SKM-1 (cell line): Measurements from ENCODE around the gene GPC3.

Experiments
- DNase-seq: peaks from one replicate; lab custom pipeline; 2025; ENCODE audit not compliant: unreplicated experiment; lab: John Stamatoyannopoulos, UW

Gene GPC3

DNA sequence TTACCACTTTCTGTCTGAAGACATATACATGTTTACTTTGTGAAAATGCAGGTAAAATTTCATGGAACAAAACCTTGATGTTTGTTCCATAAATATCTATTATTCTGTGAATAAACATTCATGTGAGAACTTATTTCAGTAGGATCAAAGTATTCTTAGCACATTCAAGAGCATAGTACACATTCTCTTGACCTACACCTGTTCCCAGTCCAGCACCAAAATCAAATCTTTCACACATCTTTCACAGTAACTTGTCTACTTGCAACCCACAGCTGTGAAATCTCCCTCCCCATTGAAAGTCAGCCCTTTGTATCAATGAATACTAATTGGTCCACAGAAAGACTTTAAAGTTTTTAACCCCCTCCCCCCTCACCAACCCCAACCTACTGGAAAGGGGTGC, 283.2 kb downstream of the GPC3 start:
- no peak for DNase-seq

DNA sequence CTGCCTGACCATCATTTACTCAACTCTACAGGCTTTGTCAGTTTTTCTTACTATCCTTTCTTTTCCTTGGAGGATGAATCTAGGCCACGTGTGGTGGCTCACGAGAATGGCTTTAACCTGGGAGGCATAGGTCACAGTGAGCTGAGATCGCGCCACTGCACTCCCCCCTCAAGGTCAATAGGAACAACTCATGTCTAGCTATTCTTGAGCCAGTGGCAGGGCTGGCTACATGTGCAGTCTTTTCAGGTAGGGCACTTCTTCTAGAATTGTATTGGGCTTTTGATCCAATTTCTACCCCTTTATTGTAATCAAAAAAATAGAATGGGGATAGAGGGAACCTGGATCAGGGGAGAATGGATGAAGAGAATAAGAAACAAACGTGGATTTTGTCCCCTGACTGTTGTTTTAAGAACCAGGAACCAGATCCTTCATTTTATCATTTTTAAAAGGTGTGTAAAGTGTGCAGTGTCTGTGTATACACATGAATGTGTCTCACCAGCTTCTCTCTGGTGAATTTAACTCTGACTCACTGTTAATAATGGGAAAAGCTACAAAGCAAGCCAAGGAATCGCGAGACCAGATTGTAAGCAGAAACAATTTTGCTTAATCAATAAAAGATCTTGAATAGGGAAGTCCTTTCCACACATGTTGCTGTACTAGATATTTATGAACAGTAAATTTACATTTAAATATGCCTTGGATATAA, 286.2 kb downstream of the GPC3 start:
- no peak for DNase-seq

DNA sequence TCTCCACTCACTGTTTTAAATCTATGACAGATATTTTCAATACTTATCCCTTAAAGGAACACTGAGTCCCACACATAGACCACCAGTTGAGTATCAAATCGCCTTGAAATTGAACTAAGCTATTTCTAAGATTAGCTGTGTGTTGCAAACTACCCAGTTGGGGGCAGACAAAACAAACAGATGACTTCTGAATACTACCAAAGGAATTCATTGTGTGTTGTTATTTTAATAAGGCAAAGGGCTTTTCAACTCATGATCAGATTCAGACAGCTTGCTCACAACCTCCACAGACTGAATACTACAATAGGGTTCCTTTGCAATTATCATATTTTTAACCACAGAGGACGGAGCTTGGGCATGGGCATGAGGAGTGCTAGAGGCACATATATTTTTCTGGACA, 287.1 kb downstream of the GPC3 start:
- no peak for DNase-seq

DNA sequence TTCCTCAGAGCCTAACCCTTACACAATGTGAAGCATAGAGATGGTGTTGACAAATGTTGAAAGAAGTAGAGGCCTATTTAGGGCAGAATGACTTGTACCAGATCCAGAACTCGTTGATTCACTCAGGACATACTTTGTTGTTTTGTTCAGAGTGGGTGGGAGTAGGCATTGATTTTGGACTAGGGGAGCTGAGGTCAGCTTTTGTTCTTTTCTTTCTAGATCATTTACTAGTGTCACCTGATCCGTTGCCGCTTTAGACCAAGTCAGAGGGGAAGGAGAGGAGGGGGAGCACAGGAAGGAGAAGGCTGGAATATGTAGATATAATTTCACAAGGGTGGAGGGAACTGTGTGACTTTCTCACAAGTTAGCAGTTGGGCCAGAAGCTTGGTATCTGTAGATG, 287.7 kb downstream of the GPC3 start:
- DNase-seq: no peak

DNA sequence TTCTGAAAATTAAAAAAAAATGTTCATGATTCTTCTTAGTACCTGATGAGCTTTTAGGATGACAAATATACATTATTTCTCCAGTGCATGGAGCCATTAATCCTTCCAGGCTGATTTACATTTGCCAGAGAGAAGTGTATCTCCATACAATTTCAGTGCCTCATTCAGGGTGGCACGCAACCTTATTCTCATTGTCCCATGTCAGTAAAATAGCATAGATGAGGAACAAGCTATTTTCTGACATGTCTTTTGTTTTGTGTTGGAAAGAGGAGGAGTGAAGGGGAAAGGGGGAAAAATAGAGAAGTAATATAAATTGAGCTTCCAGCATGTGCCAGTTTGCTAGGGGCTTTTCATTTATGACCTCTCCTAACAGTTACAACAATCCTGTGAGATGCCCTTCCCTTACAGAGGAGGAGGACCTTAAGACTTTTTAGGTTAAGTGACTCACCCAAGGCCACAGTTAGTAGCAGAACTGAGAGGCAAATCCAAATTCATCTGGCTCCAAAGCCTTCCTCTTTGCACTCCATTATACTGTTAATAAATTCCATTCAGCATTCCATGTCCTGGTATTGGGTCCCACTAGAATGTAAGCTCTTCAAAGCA, 295.3 kb downstream of the GPC3 start:
- no peak for DNase-seq

DNA sequence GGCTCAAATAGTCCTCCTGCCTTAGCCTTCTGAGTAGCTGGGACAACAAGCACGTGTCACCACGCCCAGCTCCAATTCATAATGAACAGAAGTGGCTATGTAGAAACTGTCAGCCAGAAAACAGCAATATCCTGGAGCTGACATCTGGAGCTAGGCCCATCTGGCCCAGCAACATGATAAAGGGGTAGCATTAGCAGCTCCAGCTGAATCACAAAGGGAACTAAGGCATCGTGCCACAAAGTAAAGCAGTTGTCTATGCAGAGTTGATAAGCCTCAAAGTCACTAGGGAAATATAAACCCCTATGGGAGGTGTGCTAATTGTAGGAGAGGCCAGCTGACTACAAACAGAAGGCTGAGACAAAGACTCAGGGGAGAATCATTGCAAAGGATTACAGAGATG, 299.6 kb downstream of the GPC3 start:
- no peak for DNase-seq

DNA sequence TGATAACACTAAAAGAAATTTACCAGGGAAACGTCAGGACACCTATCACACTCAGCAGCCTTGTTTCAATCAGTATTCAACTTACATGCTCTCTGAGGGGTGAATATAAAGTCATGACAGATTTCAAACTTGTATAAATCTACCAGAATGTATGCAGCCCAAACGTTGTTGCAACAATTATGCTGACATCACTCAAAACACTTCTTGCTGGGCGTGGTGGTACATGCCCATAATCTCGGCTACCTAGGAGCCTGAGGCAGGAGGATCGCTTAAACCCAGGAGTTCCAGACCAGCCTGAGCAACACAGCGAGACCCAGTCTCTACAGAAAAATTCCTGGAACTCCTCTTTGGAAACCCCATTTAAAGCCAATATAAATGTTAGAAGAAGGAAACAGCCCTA, 303.5 kb downstream of the GPC3 start:
- no peak for DNase-seq

DNA sequence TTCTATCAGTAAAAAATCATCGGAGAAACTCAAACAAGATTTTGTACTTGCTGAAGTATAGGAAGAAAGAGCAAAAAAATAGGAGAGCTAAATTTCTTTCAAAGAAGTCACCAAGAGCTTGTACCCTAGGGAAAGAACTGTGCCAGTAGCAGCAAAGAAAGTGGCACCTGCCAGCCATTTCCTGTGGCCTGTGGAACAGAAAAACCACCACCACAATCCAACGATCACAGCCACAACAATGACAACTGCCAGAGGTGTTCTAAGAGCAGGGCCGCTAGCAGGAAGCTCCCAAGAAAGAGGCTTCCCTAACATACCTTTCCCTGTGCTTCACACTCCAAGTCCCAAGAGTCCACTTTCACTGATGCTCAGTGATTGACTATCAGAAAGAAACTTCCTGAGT, 304.0 kb downstream of the GPC3 start:
- DNase-seq: no peak

DNA sequence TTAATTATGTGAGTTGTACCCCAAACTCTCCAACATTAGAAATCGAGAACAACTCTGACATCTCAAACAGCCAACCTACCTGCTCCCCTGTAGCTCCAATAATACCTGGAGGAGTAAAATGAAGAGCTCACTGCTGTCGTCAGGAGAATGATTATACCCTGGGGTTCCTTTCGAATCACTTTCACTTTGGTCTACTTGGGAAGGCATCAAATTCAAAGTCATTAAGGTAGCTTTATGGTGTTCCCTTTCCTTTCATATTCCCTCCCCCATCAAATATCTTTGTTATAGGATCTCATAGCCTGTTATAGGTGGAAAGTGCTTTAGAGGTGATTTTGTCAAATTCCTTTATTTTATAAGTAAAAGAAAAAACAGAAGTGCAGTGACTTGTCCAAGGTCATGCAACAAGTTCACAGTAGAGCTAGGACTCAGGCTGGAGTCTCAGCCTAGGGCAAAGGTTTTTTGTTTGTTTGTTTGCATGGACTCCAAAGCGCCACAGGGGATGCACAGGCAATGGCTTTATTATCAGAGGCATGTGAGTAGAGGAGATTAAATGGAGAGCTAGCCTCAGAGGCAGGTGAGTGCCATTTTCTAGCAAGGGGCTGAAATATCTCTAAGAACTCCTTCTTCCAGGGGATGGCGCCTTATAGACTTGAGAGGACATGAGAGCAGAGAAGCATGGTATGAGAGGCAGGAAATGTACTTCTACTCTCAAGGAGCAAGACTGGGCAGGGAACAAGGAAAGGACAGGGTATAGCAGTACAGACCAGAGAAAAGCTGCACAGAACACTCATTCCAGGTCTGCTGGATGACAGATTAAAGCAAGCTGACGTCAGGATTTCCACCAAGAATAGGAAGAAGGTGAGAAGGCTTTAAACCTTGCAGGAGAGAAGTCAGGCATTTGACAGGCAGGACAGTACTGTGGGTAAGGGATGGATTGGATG, 308.0 kb downstream of the GPC3 start:
- DNase-seq: no peak

DNA sequence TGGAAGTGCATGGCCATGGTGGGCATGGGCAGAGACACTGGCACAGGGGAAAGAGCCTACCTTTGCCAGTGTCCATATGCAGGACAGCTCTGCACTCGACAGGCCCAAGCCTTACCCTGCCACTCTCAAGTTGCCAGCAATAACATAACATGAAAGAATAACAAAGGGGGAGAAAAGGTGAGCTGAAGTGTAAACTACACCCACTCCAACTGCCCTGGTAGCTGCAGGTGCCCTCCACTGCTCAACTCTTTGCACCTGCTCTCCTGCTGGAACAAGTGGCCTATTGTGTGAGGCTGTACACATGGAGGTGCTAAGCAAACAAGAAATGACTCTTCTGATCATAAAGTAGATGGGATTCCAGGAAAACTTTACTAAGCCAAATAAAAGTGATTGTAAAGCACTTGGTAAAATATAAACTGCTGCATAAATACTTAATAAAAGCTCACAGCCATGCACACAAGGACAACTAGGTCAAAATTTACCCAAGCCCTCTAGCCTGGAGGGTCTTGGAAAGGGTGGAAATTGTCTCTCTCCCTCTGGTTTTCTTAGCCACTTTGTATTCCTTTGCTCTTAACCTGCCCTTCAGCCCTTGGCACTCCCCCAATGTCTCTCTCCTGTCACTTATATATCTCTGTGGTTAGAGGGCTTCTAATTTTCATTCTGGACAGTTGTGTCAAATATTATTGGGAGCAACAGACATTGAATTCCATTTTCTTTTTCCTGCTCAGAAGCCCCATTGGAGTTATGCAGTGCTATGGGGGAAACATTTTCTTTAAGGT, 308.9 kb downstream of the GPC3 start:
- no peak for DNase-seq

DNA sequence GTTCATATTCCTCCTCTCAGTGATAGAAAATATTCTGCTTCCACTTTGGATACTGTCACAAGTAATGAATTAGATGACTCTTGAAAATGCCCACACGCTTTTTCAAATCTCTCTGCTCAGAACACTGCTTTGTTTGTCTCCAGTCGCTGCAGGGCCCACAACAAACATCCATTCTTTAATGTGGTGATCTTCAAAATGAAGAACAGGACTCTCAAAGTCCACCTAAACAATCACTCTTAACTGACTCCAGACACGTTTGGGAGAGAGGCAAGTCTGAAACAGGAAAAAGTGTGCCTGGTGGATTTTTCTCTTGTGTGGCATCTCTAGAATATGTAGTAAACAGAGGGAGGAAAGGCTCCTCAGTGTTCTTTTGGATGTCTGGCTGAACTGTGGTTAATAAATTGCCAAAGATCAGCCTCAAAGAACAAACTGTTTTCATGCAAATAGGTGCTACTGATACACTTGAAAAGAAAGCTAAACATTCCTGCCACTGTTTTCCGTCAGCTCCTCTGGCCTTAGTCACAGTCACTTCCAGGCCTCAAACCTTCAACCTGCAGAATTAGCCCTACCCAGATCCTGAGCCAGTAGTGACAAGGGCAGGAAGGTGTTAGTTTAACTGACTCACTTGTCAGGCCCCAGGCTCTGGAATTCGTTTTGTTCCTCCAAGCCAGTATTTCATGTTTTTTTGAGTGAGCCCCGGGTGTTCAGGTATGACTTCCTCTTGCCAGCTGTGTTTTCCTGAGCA, 310.5 kb downstream of the GPC3 start:
- DNase-seq: no peak

DNA sequence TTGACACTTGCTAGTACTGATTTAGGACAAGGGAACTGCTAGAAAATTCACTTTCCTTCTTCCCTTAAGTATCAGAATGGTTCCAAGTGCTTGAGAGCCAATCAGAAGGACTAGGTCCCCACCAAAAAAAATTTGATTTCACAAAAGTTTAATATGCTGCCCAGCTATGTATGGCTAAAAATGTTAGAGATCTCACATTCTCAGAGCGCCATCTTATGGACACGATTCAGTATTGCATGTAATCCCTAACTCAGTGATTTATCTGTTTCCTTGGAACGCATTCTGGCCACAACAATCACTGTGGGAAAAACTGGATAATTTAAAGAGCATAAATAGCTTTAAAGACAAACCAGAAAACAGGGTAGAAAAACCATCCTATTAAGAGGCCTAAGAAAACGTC, 315.0 kb downstream of the GPC3 start:
- peak; percentile 2 for DNase-seq

DNA sequence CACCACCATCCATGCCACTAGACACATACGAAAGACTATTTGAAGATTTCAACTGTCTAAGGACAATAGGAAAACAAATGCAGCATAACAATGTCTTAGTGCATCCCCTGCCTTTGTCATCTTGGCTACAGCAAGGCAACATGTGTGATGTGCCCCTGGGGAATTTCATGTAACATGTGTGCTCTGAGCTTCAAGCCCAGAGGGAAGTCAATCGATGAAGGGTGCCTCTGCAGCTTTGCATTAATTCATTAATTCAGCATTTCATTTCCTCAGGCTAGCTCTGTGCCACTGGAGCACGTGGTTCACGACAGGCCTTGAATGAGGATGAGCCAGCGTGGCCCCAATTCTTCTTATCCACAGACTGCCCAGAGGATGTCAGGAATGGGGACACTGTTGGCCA, 316.2 kb downstream of the GPC3 start:
- no peak for DNase-seq

DNA sequence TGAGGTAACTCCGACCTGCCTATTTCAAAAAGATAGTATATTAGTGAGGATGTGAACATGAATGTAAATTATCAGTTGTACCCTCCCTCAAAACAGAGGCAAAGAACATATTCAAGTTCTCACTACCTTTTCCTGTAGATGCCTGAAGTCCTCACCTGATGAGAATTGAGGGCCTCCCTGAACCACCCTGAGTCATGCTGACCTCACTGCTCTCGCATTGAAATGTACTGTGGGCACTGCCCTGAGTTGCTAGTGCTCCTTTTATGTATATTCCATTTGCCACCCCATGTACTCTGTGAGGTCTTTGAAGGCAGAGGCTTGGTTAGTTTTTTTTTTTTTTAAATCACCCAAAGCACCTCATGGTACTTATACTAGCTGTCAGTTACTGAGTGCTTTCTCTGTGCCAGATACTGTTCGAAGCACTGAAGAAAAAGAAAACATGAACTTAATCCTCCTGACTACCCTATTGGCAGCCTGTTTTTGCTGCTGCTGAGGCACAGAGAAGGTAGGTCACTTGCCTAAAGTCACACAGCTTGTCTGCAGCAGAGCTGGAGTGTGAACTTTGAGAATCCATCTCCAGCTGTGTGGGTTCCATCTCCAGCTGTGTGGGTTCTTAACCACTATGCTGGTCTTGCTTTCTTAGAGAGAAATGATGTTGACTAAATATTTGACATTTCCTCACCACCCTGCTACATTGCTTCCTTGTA, 317.0 kb downstream of the GPC3 start:
- DNase-seq: no peak

DNA sequence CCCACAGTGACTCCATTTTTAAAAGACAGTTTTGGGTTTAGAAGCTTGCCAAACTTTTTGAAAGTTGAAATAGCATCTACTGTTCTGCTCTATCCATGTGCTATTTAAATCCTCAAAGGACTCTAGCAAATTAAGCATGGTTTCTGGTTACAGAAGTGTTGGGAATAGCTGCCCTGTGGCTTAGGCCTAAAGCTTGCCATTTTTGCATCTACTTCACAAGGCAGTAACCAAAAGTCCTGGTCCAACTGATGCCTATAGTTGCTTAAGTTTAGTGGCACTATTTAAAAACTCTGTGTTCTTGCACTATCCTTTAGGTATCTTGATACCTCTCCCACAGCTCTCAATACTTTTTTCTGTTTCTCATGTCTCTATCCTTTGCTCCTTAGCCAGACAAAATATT, 319.1 kb downstream of the GPC3 start:
- no peak for DNase-seq

DNA sequence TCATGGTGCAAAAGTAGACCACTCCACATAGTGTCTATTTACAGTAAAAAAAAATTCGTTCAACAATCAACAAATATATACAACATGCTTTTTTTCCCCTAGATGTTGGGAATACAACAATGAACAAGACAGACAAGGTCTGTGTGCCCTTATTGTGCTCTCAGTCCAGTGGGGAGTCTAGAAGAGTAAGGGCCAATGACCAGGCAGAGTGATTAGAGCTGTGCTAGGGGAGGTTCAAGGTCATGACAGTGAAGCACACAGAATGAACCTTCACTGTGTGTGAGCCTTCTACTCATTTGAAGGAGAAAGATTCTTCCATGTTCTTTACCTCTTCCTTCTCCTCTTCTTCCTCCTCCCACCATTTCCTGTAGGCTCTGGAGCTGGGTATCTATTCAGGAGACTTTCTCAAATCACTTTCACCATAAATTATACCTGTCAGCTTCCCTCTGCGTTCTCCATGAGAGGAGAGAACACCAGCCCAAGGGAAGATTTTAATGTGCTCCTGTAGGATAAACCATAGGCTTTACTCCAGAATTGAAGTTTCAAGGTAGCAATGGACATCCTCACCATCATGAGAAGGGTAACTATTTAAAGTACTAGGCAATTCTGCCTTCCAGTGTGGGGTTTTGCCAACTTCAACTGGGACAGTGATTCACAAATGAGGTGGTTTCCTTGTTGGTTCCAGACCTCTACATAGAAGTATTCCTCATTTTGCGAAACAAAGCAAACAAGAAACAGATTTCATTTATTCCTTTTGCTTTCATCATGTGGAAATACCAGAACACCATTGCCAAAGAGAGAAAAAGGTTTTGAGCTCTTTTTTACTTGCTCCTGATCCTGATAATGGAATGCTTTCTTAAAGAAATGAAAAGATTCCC, 323.2 kb downstream of the GPC3 start:
- DNase-seq: no peak

DNA sequence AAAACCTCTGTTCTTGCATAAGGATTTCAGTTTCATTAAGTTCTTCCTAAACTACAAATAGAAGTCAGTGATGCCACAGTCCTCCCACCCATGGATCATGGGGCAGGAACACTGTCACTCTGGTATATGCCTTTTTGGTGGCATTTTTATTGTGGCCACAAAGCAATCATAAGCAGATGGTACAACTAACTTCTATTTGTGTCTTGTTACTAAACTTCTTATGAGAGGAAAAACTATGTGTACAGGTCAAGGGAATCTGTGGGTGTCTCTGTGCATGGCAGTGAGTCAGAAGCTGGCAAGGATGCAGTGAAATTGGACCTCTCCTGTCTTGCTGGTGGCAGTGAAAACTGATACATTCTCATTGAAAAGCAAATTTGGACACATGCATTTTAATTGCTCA, 325.1 kb downstream of the GPC3 start:
- no peak for DNase-seq

DNA sequence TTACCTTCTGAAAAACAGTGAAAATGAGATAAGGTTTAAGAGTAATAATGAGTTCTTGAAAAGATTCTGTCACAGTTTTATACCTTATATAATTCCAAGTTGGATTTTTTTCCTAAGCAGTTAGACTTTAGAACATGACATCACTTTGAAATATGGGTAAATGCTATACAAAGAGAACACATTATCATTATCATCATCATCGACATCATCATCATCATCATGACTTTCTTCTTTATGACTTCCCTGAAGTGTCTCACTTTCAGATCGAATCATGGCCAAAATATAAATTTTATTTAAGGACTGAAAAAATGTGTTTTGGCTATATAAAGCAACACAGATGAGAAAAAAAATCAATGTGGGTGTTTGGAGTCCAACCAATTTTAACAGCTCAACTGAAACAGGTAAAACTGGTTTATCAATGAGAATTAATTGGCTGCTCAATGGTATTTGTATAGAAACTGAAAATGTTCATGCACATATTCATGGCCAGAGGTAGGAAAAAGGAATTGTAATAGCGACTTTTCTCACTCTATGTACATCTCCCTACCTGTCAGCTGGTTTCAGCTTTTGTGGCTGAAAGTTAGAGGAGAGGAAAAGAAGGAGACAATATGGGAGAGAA, 327.0 kb downstream of the GPC3 start:
- DNase-seq: no peak
